ENCODE measurements around the gene DCANP1. TPM values are rescaled to one million over a fixed set of nuclear protein-coding genes. Genes with fewer than 3 reads are reported as not detected.

The DCANP1 gene
- total and polyA plus RNA-seq, 4 donors: 0.05 TPM; not detected in 3

DNA sequence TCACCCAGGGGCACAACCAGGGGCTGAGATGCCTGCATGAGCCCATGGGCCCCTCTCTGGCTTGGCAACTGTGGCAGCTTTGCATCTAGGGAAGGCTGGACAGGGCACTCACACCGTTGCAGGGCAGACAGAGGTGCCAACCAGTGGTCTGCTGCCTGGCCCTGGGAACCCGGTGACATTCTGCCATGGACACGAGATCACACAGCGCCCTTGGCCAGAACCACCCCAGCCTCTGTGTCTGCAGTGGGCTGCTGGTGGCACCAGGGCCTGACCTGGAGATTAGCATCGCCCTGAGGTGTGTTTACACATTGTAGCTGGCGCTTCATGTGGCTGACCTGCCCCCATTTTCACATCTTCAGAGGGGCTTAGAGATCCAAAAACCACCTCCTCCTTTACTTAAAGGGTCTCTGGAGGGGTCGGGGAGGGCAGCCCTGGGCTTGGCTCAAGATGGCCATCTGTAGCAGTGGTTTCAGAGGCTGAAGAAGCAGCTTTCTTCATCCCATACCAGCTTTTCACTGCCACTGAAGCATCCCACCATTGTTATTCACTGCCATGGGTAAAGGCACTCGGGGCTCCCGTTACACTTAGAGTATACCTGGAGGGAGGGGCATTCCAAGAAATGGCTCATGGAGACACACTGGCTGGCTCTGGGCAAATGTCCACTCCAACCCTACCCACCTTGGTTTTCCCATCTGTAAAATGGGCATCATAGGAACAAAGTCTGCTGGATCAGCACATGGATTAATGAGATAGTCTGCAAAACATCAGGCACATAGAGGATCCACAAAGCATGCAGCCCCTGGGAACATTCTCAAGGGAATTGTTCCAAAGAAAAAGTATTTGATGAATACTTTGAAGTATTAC lies 11.4 kb downstream of the DCANP1 start:
- no peak overlapping the region for H3K27ac ChIP-seq (ENCODE audit: low read depth in 1 of 2, low read length in 2 of 2)
- TF ChIP-seq CTCF (IDR thresholded peaks at IDR 0.05; ENCODE audit: low read depth, low read length, missing input control): no peak
- TF ChIP-seq FOXA1 (IDR thresholded peaks at IDR 0.05): no peak
- no peak for TF ChIP-seq EGR1 (IDR thresholded peaks at IDR 0.05; ENCODE audit: low read depth in 2 of 2)
- TF ChIP-seq GABPA (IDR thresholded peaks at IDR 0.05 in 1 of 2, conservative IDR thresholded peaks at IDR 0.05 in 1 of 2): no peak
- no peak for TF ChIP-seq SP1 (IDR thresholded peaks at IDR 0.05)
- TF ChIP-seq, protein P1, sequence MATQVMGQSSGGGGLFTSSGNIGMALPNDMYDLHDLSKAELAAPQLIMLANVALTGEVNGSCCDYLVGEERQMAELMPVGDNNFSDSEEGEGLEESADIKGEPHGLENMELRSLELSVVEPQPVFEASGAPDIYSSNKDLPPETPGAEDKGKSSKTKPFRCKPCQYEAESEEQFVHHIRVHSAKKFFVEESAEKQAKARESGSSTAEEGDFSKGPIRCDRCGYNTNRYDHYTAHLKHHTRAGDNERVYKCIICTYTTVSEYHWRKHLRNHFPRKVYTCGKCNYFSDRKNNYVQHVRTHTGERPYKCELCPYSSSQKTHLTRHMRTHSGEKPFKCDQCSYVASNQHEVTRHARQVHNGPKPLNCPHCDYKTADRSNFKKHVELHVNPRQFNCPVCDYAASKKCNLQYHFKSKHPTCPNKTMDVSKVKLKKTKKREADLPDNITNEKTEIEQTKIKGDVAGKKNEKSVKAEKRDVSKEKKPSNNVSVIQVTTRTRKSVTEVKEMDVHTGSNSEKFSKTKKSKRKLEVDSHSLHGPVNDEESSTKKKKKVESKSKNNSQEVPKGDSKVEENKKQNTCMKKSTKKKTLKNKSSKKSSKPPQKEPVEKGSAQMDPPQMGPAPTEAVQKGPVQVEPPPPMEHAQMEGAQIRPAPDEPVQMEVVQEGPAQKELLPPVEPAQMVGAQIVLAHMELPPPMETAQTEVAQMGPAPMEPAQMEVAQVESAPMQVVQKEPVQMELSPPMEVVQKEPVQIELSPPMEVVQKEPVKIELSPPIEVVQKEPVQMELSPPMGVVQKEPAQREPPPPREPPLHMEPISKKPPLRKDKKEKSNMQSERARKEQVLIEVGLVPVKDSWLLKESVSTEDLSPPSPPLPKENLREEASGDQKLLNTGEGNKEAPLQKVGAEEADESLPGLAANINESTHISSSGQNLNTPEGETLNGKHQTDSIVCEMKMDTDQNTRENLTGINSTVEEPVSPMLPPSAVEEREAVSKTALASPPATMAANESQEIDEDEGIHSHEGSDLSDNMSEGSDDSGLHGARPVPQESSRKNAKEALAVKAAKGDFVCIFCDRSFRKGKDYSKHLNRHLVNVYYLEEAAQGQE (IDR thresholded peaks at IDR 0.05): no peak
- WGBS: 80% methylated on average over 9 of the region's 9 CpGs
- DNase-seq (ENCODE audit: low spot score): peak; percentile 25
- no peaks in the 10 kb centered on the region for H3K36me3 ChIP-seq (ENCODE audit: control insufficient read depth in 4 of 4, insufficient read depth in 3 of 4, low read depth in 1 of 4, low read length in 3 of 4)
- H3K27me3 ChIP-seq (ENCODE audit: control insufficient read depth in 4 of 4, insufficient read depth in 4 of 4, low read length in 3 of 4): no peaks in the 10 kb centered on the region
- peaks cover 0 to 2% (median 0%) of the 10 kb centered on the region in 4 donors for H3K4me1 ChIP-seq (ENCODE audit: control insufficient read depth in 4 of 4, insufficient read depth in 4 of 4, low read length in 3 of 4)
- no peaks in the 10 kb centered on the region for H3K9me3 ChIP-seq (ENCODE audit: control insufficient read depth in 4 of 4, low read length in 3 of 4)
- H3K9ac ChIP-seq (ENCODE audit: low read depth in 1 of 2, low read length in 2 of 2): no peak overlapping the region
- H3K4me3 ChIP-seq (ENCODE audit: low read depth in 1 of 3, low read length in 3 of 3): no peak overlapping the region

DNA sequence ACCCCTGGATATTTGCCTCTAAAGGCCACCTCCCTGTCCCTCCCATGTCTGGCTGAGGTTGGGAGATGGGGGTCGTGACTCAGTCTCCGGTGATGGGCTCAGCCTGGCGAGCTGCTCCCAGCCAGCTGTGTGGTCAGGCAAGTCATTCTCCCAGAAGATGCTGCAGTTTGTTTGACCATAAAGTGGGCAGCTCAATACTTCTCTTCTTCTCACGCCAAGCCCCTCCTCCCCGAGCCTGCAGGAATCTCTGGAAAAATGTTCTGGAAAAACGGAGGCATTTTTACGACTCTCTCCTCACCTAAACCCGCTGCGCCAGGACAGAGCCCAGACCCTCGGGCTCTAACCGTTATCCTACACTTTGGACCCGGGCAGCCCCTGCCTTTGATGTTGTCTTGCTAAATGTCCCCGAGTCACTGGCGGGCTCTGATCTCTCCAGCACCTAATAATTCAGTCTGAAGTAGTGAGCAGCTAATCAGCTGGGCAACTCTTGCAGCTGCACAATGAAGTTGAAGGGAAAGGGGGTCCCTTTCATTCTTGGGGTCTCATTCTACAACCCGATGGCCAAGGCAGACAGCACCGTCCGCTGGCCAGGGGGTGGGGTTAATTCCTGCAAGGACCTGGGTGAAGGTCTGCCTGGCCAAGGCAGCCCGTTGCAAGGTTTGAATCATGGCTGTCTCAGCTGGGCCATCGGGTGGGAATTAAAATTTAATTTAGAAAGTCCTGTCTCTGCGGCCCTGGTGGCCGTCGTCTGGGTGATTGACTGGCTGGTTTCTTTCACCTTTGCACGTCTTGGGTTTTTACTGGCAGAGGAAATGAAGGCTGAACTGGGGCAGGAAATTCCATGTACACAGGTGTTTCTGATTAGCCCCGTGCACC lies 12.3 kb downstream of the DCANP1 start:
- H3K9ac ChIP-seq (ENCODE audit: low read depth in 1 of 2, low read length in 2 of 2): no peak overlapping the region
- no peaks in the 10 kb centered on the region for H3K9me3 ChIP-seq (ENCODE audit: control insufficient read depth in 4 of 4, low read length in 3 of 4)
- H3K4me1 ChIP-seq (ENCODE audit: control insufficient read depth in 4 of 4, insufficient read depth in 4 of 4, low read length in 3 of 4): peaks cover 0 to 2% (median 0%) of the 10 kb centered on the region in 4 donors
- H3K4me3 ChIP-seq (ENCODE audit: low read depth in 1 of 3, low read length in 3 of 3): no peak overlapping the region
- no peaks in the 10 kb centered on the region for H3K27me3 ChIP-seq (ENCODE audit: control insufficient read depth in 4 of 4, insufficient read depth in 4 of 4, low read length in 3 of 4)
- 69% methylated on average over 24 of the region's 24 CpGs for WGBS
- TF ChIP-seq HNF4G (IDR thresholded peaks at IDR 0.05): no peak
- no peaks in the 10 kb centered on the region for H3K36me3 ChIP-seq (ENCODE audit: control insufficient read depth in 4 of 4, insufficient read depth in 3 of 4, low read depth in 1 of 4, low read length in 3 of 4)
- no peak for DNase-seq (ENCODE audit: low spot score)
- H3K27ac ChIP-seq (ENCODE audit: low read depth in 1 of 2, low read length in 2 of 2): no peak overlapping the region
